PC-9 (cell line): ENCODE data around the gene RPL9. TPM values are rescaled to one million over a fixed set of nuclear protein-coding genes. Genes with fewer than 3 reads are reported as not detected.

Experiments used
- BruUV-seq: library from RNA; stranded (reverse); fragments of 400-500 nt; replicated peaks from 2 replicates; lab custom pipeline; 2021; lab: Mats Ljungman, UMichigan
- CTCF ChIA-PET: fragments of 300-600 bp; sonication (Branson Sonifier 250); formaldehyde crosslinking; loops from one replicate; lab custom pipeline; 2022; ENCODE audit warnings: antibody characterized with exemption; lab: Charles Lee
- POLR2A ChIA-PET: fragments of 300-600 bp; sonication (Branson Sonifier 250); formaldehyde crosslinking; loops from one replicate; lab custom pipeline; 2022; ENCODE audit warnings: antibody characterized with exemption; ENCODE audit not compliant: unreplicated experiment; lab: Charles Lee
- DNase-seq, 2 experiments: peaks; one replicate each; pipeline versions ENCODE4 v3.0.0 to v3.0.0-alpha.2; 2015 to 2022; ENCODE audit warnings: mixed read lengths in 1 of 2
- H2AFZ ChIP-seq: fragments of 200-600 bp; sonication (generic); 2 replicates; pipeline ENCODE4 v1.8.1; 2017; ENCODE audit warnings: antibody characterized with exemption
- H3F3A ChIP-seq: fragments of 200-600 bp; sonication (generic); 2 replicates; pipeline ENCODE4 v1.8.1; 2017; ENCODE audit warnings: antibody characterized with exemption, mild to moderate bottlenecking, low read depth; ENCODE audit not compliant: insufficient read depth
- H3K27ac ChIP-seq: fragments of 200-600 bp; sonication (generic); 2 replicates; pipeline ENCODE4 v1.6.1; 2016; ENCODE audit warnings: mixed run types
- H3K27me3 ChIP-seq: fragments of 200-600 bp; sonication (generic); 2 replicates; pipeline ENCODE4 v1.6.1; 2016; ENCODE audit warnings: low read depth, mixed run types; ENCODE audit not compliant: insufficient read depth
- H3K36me3 ChIP-seq: fragments of 200-600 bp; sonication (generic); 2 replicates; pipeline ENCODE4 v1.6.1; 2016; ENCODE audit warnings: low read depth, mixed run types
- H3K4me1 ChIP-seq: fragments of 200-600 bp; sonication (generic); replicated peaks from 2 replicates; pipeline ENCODE4 v1.6.1; 2016; ENCODE audit warnings: mixed run types; ENCODE audit not compliant: insufficient read depth
- H3K4me2 ChIP-seq: fragments of 200-600 bp; sonication (generic); 2 replicates; pipeline ENCODE4 v1.6.1; 2017; ENCODE audit warnings: mixed run types
- H3K4me3 ChIP-seq: fragments of 200-600 bp; sonication (generic); 2 replicates; pipeline ENCODE4 v1.6.1; 2016; ENCODE audit warnings: mixed run types
- H3K79me2 ChIP-seq: fragments of 200-600 bp; sonication (generic); 2 replicates; pipeline ENCODE4 v1.6.1; 2017; ENCODE audit warnings: low read depth, mixed run types
- H3K9me2 ChIP-seq: fragments of 200-600 bp; sonication (generic); 2 replicates; pipeline ENCODE4 v1.8.1; 2017; ENCODE audit warnings: mild to moderate bottlenecking; ENCODE audit not compliant: insufficient read depth
- H3K9me3 ChIP-seq: fragments of 200-600 bp; sonication (generic); 2 replicates; pipeline ENCODE4 v1.8.1; 2016; ENCODE audit warnings: low read depth; ENCODE audit not compliant: insufficient read depth
- H4K20me1 ChIP-seq: fragments of 200-600 bp; sonication (generic); 2 replicates; pipeline ENCODE4 v1.8.1; 2017; ENCODE audit not compliant: insufficient read depth
- CTCF ChIP-seq: fragments of 200-600 bp; sonication (generic); conservative IDR thresholded peaks from 2 replicates; pipeline ENCODE4 v1.6.1; 2017; ENCODE audit warnings: mixed run types, antibody characterized with exemption, mild to moderate bottlenecking, moderate library complexity
- EZH2 ChIP-seq: fragments of 200-600 bp; sonication (generic); IDR thresholded peaks from 2 replicates; pipeline ENCODE4 v1.8.0; 2017; ENCODE audit warnings: antibody characterized with exemption, low read depth
- intact Hi-C: fragments of 100-400 bp; cut with micrococcal nuclease; formaldehyde crosslinking; loops from one replicate; pipeline ENCODE4 v1.10.0; 2022; ENCODE audit not compliant: unreplicated experiment
- microRNA-seq: library from miRNA; unstranded; fragments of <30 nt; microRNA quantifications from one replicate; pipeline ENCODE4 v1.2.0, GENCODE V29; 2021; ENCODE audit warnings: borderline number of aligned reads, borderline replicate concordance
- total RNA-seq: library from RNA; stranded (reverse); gene quantifications from 2 replicates; pipeline ENCODE4 v1.2.3, GENCODE V29; 2021

The RPL9 gene
- total RNA-seq, 1 experiment from 2014 or later, result 792 TPM

- ChIA-PET POLR2A (interaction anchor here (0.8 kb wide), 1 partner anchor 253 kb away, joined by 3 read pairs; no protein-coding TSS in a partner anchor), CTCF (no interaction called here)
- no peak overlapping the region for H3K27ac ChIP-seq
- TF ChIP-seq CTCF, result no peak
- TF ChIP-seq EZH2, result no peak
- DNase-seq, result no peak
- H3K4me1 ChIP-seq, result no peaks in the 10 kb centered on the region
- no peak overlapping the region for H3K4me3 ChIP-seq
- H3K9me3 ChIP-seq, result no peaks in the 10 kb centered on the region
- no peaks in the 10 kb centered on the region for H4K20me1 ChIP-seq
- BruUV-seq, result no TSS peak
- no peak overlapping the region for H2AFZ ChIP-seq
- no peaks in the 10 kb centered on the region for H3K36me3 ChIP-seq
- no peak overlapping the region for H3K4me2 ChIP-seq
- no peaks in the 10 kb centered on the region for H3K9me2 ChIP-seq
- no peaks in the 10 kb centered on the region for H3K79me2 ChIP-seq
- H3K27me3 ChIP-seq, result no peaks in the 10 kb centered on the region
- no peaks in the 10 kb centered on the region for H3F3A ChIP-seq
- intact Hi-C loops, result no loop called here
Observed at GRCh38 chr4:39410415-39410814, 48.3 kb downstream of the RPL9 start.

GRCh38 chr4:39407584-39407885, 51.2 kb downstream of the RPL9 start:
- no peaks in the 10 kb centered on the region for H3K36me3 ChIP-seq
- H3K27me3 ChIP-seq, result no peaks in the 10 kb centered on the region
- H3K4me2 ChIP-seq, result no peak overlapping the region
- no peaks in the 10 kb centered on the region for H3K9me3 ChIP-seq
- no peaks in the 10 kb centered on the region for H3F3A ChIP-seq
- intact Hi-C loops, result no loop called here
- no peaks in the 10 kb centered on the region for H4K20me1 ChIP-seq
- no peaks in the 10 kb centered on the region for H3K9me2 ChIP-seq
- H3K79me2 ChIP-seq, result no peaks in the 10 kb centered on the region
- DNase-seq, result no peak
- no peaks in the 10 kb centered on the region for H3K4me1 ChIP-seq
- H3K4me3 ChIP-seq, result no peak overlapping the region
- H2AFZ ChIP-seq, result no peak overlapping the region
- TF ChIP-seq CTCF (no peak), EZH2 (no peak)
- ChIA-PET CTCF (no interaction called here), POLR2A (interaction anchor here (0.6 kb wide), 2 partner anchors 15 to 337 kb away, joined by 4 to 9 read pairs; no protein-coding TSS in a partner anchor)
- H3K27ac ChIP-seq, result no peak overlapping the region
- no TSS peak for BruUV-seq

GRCh38 chr4:39406763-39407583, 51.7 kb downstream of the RPL9 start, which contains the start of gene KLB:
KLB (plus strand) TSS chr4:39406930; CDS start chr4:39406950, 20 bp downstream.
- Histone ChIP-seq H3K9me2 (no peaks in the 10 kb centered on the region), H2AFZ (no peak within 1 kb of the TSS), H4K20me1 (no peaks in the 10 kb centered on the region), H3F3A (no peaks in the 10 kb centered on the region), H3K4me3 (no peak within 1 kb of the TSS), H3K9me3 (no peaks in the 10 kb centered on the region), H3K79me2 (no peaks in the 10 kb centered on the region), H3K27ac (no peak within 1 kb of the TSS), H3K27me3 (no peaks in the 10 kb centered on the region), H3K4me1 (no peaks in the 10 kb centered on the region), H3K36me3 (no peaks in the 10 kb centered on the region), H3K4me2 (no peak within 1 kb of the TSS)
- ChIA-PET CTCF (no interaction called here), POLR2A (interaction anchor here (0.6 kb wide), 1 partner anchor 338 kb away, joined by 9 read pairs; no protein-coding TSS in a partner anchor)
- TF ChIP-seq EZH2 (no peak), CTCF (no peak)
- no peak for DNase-seq
- no TSS peak for BruUV-seq
- intact Hi-C loops, result no loop called here

Small RNA genes within 50 kb of the gene (microRNA-seq; reads per million reads assigned to microRNA genes)
- not detected for gene MIR5591

Other genes with a start within 250 kb of the RPL9 start
- 52.3 and 65.7 TPM in 2 replicates for gene RFC1, start 92.6 kb downstream of the RPL9 start, total RNA-seq
- not detected in 2 replicates for gene KLB, start 52.0 kb downstream of the RPL9 start, total RNA-seq
- 16.3 and 16.4 TPM in 2 replicates for gene LIAS, start 134 bp upstream of the RPL9 start, total RNA-seq
- 88.6 and 98.5 TPM in 2 replicates for gene UGDH, start 68.5 kb upstream of the RPL9 start, total RNA-seq
- gene SMIM14, start 179.9 kb upstream of the RPL9 start, total RNA-seq, result 64.1 and 71.2 TPM in 2 replicates
- 89.4 and 129 TPM in 2 replicates for gene UBE2K, start 239.2 kb upstream of the RPL9 start, total RNA-seq